GM21447 (cell line): ENCODE measurements around the gene CHGA.

Experiments
- ATAC-seq: cut with Tn5 transposase; IDR thresholded peaks from one replicate; pipeline ENCODE4 v1.9.1; 2021; ENCODE audit not compliant: unreplicated experiment

The CHGA gene

GRCh38 chr14:92976268-92976667 lies 53.3 kb downstream of the CHGA start:
- ATAC-seq: no peak

GRCh38 chr14:92978229-92979021 lies 55.5 kb downstream of the CHGA start:
- no peak for ATAC-seq

GRCh38 chr14:92980866-92981265 lies 57.9 kb downstream of the CHGA start:
- ATAC-seq: no peak

GRCh38 chr14:92981726-92982125 lies 58.8 kb downstream of the CHGA start:
- no peak for ATAC-seq

GRCh38 chr14:92982956-92983355 lies 60.0 kb downstream of the CHGA start:
- ATAC-seq: no peak

DNA sequence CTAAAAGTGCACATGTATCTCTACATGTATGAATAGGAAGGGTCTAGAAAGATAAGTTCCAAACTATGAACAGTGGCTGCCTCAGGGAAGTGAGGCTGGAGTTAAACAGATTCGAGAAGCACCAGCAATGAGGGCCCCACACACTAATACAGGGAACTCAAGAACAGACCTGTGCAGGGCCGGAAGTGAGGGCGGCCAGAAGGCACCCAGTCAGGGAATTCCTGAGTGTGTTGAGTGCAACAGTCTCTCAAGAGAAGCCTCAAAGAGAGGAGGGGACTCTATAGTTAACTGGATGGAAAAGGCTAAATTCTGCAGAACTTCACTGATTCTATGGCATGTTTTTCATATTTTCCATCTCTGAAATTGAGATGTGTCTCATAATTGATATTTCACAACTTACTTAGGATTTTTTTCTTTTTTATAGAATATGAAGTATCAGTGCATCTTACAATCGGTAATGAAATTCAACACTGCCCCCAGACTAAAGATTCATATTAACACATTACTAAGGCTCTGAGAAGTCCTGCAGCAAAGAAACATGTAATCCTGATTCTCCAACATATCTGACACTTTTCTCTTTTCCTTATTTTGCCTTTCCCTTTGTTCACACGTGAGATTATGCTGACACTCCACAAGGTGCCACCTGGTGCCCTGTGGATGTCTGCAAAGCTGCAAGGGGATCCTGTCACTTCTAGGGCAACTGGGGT lies 61.3 kb downstream of the CHGA start:
- no peak for ATAC-seq
